ENCODE measurements around the gene CADM2.

The CADM2 gene

DNA sequence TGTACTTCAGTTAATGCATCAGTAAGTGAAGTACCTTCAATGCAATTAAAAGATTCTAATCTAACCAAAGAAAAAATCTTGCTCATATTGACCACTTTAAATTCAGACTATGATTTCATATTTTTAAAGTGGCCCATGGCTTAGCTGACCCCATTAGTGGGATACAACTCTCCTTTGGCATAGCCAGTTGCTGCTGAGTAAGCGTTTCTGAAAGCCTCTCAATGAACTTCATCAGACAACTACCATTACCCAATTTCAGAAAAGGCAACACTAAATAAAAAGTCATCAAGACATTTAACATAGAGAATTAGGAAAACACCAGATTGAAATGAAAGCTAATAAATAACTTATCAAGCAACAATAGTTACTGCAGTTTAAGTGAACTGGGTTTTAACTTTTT lies 27.0 kb downstream of the CADM2 start:
- DNase-seq: no peak

DNA sequence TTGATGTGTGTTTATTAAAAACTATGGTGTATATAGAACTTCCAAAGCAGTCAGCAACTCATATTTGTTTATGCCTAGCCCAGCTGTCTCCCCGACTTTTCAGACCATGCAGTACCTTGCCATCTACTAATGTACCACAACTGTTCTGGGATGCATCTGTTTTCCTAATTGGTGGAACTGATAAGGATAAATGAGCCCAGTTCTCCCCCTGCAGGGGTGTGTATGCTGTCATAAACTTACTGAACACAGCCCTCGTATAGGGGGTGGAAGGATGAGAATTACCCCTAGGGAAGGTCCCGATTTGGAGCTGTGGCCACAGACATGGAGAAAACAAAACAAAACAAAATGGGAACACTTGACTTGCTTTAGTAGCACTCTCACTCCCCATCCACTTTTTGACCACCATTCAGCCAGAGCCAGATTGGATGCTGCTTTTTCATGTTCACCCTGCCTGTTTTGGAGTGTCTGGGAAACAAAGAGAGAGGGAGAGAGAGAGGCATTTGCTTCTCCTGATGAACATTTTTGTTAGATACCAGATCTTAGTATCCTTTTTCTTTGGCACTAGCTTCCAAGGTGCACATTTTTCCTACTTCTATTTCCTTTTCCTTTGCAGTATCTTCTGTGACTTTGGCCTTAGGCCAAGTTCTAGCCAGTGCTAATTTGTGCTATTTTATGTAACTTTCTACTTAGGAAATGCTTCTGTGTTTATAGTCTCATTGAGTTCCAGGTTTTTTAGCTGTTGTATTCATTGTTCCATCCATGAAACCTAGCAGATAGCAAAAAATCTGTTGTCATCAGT lies 29.1 kb downstream of the CADM2 start:
- no peak for DNase-seq

DNA sequence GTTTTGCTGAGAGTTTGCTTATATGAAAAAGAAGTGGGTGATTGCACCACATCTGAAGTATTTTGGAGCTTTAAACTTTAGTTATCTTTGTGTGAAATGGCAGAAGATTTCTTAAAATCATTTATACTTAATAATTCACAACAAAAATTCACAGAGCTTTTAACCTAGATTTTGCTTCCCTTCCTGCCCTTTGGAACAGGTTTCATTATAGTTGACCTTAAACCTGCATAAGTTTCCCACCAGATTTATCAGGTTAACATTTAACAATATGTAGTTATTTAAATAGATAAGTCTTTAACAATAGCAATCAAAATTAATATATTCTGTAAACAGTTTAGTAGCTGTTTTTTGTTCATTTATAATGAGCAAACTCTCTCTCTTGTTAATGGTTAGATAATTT lies 30.3 kb downstream of the CADM2 start:
- DNase-seq: no peak

DNA sequence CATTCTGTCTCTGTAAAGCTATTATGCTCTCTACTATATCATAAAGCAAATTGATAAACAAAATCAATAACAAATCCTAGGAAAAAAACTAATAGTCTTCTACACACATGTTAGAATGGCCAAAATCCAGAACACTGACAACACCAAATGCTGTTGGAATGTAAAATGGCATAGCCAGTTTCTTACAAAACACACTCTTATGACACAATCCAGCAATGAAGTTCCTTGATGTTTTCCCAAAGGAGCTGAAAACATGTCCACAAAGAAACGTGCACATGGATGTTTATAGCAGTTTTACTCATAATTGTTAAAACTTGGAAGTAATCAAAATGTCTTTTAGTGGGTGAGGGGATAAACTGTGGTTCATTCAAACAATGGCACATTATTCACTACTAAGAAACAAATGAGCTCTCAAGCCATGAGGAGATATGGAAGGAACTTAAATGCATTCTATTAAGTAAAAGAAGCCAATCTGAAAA lies 32.7 kb downstream of the CADM2 start:
- DNase-seq: no peak

DNA sequence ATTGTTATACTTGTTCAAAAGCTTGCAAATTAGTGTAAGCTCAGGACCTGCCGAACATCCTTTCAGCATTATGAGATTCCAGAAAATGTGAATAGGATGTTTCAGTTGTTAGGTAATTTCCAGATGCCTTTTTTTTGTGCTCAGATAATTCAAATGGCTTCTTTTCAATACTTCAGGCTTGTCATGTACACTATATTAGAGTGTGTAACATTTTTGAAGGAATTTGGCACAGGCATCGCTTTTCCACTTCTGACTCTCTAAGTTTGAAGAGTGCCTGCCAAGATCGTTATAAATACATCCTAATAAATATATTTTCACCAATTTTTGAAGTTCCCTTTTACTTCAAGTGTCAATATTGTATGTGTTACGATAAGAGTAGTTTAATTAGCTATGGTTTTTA lies 35.2 kb downstream of the CADM2 start:
- DNase-seq: no peak

DNA sequence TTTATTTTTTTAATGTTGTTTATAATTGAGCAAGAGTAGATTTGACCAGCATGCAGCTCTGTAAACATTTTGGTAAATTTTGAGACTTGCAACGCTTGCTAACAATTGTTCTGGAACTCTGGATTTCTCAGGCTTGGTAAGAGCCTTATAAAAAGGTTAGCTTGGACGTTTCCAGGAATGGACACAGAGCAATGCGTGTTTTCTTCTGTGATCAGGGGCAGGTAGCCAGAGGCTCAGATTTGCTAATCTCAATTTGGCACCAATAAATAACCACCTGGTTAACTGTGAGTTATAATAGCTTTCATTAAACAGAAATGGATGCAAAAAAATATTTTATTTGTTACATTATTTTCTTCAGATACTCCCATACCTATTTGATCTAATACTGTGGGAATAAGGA lies 39.8 kb downstream of the CADM2 start:
- no peak for DNase-seq

DNA sequence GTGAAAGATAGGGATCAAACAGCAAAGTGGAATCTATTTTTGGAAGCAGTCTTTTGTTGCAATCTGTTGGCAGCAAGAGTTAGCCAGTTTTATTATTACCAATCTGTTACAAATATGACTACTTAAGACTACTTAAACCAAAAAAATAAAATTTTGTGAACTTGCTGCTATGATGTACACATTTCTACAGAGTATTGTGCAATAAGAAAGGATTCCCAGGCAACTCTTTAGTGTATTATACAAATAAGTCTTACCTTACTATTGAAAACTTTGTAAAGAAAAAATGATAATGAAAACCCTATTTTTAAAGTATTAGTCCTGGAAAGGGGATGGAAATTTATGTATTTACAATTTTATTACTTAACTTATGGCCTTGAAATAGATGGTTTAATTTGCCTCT lies 44.7 kb downstream of the CADM2 start:
- no peak for DNase-seq

DNA sequence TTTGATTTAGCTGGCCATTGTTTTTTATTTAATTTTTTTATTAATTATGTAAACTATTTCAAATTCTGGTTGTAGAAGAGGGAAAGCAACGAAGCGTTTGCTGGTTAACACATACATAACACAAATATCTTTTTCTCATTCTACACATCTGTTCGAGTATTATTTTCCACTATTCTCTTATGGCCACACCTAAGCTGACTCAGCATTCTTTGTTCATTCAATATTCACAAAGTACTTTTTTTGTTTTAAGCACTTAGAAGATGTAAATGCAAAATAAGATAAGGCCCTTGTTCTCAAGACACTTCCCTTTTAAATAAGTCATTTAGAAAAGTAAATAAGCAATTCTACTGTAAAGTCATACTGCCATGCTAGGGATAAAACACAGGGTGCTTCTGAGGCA lies 45.4 kb downstream of the CADM2 start:
- no peak for DNase-seq

DNA sequence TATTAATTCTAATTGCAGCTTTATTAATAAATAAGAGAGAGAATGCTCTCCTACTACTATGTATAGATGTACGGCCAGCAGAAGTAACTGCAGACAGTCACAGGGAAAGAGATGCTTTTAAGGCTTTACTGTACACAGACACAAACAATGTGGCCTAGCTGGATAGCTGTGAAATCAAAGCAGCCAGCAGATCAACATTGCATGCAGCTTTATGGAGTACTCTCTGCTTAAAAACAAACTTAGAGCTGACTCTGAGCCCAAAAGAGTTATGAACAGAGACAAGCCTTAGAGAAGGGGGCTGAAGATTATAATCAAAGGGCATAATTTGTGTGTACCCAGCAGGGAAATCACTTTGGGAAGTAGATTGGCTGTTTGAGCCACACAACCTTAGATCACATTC lies 47.2 kb downstream of the CADM2 start:
- no peak for DNase-seq

DNA sequence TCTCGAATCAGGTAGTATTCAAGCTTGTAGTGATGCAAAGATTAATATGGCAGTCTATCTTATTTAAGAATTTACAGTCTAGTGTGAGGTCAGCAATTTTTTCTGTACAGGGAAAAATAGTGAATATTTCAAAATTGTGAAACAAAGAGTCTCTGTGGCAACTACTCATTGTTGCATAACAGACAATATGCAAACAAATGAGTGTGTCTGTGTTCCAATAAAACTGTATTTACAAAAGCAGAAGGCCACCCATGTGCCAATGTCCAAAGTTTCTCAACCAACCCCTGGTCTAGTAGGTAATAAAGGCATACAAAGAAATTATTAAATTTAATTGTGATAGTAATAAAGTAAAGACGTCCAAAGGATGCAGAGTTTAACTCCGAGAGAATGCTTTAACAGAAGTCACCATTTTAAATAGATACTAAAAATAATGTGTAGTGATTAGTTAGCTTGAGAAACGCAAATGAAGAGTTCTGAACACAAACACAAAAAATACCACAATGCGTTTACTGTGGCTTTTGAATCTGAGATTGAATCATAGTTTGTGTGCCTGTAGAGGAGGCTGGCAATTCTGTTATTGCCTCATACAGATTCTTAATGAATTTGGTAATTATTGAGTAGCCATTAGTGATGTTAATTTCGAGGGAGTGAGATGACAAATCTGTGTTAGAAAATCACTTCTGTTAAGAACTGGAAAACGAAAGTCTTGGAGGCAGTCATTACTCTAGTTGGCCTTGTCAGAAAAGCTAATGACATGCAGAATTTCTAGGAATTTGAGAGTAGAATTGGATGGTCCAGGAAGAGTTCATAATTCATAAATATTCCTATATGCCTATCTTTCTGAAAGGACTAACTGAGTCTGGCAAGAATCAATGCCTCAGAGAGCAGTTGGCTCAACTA lies 48.7 kb downstream of the CADM2 start:
- no peak for DNase-seq

DNA sequence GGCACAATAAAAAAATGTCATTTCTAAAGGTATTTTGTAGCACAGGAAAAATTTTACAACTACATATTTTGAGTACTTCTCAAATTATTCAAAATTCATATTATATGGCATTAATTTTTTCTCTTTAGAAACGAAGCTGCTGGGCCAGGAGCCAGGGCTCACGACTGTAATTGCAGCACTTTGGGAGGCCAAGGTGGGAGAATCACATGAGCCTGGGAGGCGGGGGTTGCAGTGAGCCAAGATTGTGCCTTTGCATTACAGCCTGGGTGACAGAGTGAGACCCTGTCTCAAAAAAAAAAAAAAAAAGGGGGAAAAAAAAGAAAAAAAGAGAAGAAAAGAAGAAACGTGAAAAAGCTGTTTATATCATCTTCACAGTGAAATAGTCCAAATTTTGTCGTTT lies 62.0 kb downstream of the CADM2 start:
- DNase-seq: no peak

DNA sequence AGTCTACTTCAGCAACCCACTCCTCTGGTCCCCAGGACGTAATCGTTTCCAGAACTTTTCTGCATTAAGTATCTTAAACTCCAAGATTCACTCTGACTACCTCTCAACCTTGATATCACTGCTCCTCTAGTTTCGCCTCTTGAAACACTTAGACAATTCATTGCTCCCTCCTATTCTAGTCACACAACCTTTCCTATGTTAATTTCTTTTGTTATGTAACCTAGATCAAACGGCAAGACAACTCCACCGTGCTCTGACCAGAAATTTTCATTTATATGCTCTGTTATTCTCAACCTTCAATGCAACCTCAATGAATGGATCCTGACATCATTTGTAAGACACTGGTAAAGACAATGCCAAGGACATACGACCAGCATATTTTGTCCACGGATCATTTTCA lies 71.3 kb downstream of the CADM2 start:
- DNase-seq: no peak

DNA sequence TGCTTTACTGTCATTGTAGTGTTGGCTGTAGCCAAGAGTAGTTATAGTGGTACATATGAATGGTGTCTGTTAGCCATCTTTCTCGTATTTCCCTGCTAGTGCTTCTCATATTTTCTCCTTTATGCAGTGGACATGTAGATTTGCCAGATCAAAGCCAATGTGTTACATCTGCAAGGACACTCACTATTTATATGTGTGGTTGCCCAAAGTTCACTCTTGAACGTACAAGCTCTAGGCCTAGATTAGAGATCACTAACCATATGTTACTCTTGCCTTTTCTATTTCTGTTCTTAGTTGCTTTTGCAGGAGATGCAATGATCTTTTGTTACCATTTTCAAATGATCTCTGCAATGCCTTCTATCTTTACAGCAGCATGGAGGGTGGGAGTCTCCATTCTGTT lies 78.4 kb downstream of the CADM2 start:
- DNase-seq: no peak

DNA sequence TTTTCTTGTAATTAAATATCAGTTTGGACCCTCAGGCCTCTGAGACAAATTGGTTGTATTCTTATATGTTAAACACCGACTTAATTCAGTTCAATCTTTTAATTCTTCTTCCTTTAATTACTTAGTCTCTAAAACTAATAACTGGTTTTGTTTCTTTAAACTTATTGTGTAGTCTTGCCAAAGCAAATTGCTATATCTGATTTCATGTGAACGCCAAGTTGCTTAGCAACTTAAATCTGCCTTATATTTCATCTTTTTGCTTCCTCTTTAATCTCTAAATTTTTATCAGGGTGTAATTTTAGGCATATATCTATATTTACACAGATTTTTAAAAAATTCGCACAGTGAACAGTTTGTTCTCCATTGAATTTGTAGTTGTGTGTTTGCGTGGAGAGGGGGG lies 82.2 kb downstream of the CADM2 start:
- no peak for DNase-seq

DNA sequence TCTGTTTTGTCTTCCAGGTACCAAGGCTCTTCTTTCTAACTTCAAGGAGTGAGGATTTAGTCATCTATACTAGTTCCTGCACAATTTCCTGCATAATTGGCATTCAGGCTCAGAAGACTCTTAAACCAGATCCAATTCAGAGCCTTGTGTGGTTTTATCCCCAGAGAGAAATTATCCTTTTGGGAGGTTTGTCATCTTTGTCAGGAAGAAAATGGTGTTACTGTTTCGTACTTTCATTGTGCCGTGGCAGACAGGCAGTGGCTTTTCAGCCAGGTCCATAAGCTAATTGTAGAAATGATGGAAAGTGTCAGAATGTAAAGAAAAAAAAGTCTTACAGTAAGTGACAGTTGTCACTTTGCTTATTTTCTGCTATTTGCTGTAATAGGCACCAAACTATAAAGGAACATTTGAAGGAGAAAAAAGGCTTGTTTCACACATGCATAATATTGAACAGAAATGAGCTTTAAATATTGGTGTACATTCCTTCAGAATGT lies 82.8 kb downstream of the CADM2 start:
- no peak for DNase-seq

DNA sequence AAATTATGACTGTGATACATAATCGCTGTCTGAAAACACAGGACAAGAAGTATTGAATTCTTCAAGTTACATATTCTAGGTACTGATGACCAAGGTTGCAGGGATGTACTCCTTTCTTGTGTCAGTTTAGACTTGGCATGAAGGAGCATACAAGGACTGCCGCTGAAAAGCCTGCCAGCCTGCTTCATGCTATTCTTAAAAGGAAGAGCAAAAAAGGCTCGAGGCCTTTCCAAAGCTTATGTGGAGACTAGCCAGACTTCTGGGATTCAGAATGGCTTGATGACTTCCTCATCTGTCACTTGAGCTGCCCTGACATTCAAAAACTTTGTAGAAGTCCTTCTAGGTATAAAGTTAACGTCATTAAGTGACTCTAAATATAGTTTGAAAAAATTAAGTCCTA lies 92.0 kb downstream of the CADM2 start:
- DNase-seq: no peak

DNA sequence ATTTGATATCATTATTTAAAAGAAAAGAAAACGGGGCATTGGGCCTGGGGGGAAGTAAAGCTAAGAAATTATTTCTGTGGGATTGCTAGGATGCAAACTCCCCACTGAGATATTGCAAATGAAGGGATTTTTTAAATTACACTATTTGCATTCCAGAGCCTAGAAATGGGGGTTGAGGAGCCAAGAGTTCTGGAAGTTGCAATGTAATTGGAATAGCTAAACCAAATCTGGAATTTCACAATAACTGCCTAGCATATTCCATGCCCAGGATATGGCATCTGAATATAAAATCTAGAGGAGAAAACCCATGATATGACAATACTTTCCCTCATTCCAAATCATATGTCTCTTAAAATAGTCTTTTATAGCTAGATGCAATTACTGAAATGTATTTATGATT lies 93.0 kb downstream of the CADM2 start:
- DNase-seq: no peak

DNA sequence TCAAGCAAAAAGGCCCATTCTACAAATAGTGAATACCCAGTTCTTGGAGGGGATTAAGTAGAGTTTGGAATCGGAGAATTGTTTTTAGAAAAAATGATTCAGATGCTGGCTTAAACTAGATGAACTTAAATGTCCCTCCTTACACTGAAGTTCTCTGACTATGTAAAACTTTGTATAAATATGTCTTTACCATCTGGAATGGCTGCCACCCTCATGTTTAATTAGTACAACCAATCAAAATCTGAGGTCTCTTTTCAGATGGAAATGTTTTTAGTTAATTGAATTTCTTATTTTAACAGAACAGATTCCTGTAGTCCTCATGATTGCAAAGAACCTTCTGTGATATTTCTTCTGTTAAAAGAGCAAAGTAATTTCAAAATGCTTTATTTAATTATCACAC lies 94.8 kb downstream of the CADM2 start:
- no peak for DNase-seq

DNA sequence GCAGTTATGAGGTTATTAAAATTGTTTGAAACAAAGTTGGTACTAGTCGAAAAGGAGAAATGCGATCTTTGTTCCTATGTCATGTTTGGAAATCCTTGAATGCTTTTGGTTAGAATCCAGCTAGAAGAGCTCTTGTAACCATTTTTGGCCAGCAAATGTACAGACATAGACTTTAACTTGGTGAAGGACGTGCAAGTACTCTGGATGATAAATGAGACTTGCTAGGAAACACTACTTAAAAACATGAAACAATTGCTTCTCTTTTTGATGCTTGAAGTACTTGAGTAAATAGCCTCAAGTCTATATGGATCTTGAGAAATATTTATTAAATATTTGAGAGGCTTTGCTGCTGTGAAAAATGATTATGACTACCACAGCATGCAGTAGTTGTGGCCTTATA lies 95.8 kb downstream of the CADM2 start:
- no peak for DNase-seq

DNA sequence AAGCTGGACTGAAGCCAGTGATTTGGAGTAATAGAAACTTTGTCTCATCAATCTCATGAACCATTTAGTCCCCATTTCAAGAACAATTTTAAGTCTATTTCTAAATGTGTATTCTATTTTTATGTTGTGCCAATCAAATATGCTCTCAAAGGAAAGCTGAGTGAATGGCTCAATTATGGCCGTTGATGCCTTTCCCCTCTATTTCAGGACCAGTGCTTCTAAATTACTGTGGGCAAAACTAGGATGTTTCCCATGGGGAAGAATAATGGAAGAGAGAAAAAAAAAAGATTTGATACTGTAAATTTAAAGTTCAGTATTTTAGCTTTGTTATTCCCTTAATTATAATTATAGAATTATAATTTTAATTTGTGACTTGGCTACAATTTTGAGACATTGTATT lies 110.1 kb downstream of the CADM2 start:
- DNase-seq: no peak

DNA sequence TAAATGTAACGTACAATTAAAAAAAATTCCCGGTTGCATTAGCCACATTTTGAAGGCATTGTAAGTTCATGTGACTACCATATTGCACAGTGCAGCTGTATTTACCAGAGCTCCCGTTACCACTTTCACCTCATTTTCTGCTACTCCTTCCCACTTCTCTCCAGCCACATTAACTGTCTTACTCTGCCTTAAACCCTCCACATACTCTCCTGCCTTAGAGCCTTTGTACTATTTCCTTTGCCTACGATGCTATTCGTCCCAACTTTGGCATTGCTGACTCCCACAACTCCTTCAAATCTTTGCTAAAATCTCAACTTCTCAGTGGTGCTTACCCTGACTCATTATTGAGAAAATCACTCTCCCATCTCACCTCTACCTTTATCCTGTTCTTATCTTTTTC lies 115.2 kb downstream of the CADM2 start:
- DNase-seq: no peak

DNA sequence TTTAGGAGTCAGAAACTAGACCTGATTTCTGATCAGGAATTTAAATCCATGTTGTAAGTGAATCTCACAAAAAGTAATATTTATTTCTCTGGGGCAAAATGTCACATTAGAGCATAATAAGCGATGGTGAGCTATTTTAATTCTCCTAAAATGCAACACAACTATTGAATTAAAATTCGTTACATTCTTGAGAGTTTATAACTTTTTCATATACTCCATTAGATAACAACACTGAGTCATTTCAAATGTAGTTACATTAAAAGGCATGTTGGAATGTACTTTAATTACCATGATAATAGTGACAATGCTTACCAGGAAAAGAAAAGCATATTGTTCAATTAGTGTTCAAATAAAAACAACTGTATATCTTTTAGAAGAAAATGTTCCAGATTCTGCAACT lies 116.9 kb downstream of the CADM2 start:
- no peak for DNase-seq

DNA sequence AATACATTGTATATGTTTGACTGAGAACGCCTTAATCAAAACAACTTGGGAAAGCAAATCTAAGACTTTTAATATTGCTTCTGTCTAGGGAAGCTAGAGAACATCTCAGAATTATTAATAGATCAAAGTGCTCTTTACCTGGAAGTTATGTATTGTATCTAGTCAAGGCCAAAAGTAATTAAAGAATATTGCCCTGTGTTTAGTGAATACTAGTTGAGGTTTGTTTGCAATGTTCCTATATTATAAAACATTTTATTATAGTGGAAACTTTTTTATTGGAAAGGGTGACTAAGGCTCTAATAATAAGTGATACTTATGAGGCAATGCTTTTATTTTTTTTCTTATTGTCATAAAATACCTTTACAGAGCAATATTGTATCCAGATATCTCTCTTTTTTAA lies 118.2 kb downstream of the CADM2 start:
- no peak for DNase-seq
